Parathyroid adenoma (tissue), 2 donors: ENCODE measurements around the gene ADAM12.

Source experiments
- H2AFZ ChIP-seq: fragments of 300-600 bp; sonication (generic); one replicate; pipeline ENCODE4 v1.7.0; 2017; ENCODE audit warnings: antibody characterized with exemption, mild to moderate bottlenecking
- H3K27ac ChIP-seq: fragments of 300-600 bp; sonication (generic); one replicate; pipeline ENCODE4 v1.7.0; 2017
- H3K27me3 ChIP-seq: fragments of 300-600 bp; sonication (generic); one replicate; pipeline ENCODE4 v1.7.0; 2017; ENCODE audit warnings: low read length; ENCODE audit not compliant: control insufficient read depth, insufficient read depth
- H3K36me3 ChIP-seq: fragments of 300-600 bp; sonication (generic); one replicate; pipeline ENCODE4 v1.7.0; 2017; ENCODE audit warnings: low read length; ENCODE audit not compliant: control insufficient read depth, insufficient read depth
- H3K4me1 ChIP-seq: fragments of 300-600 bp; sonication (generic); one replicate; pipeline ENCODE4 v1.7.0; 2017; ENCODE audit warnings: control low read depth
- H3K4me2 ChIP-seq: fragments of 300-600 bp; sonication (generic); one replicate; pipeline ENCODE4 v1.7.0; 2017; ENCODE audit warnings: low read length
- H3K4me3 ChIP-seq: fragments of 300-600 bp; sonication (generic); one replicate; pipeline ENCODE4 v1.7.0; 2017; ENCODE audit warnings: low read depth, low read length
- H3K79me2 ChIP-seq: fragments of 300-600 bp; sonication (generic); one replicate; pipeline ENCODE4 v1.7.0; 2017; ENCODE audit warnings: control low read depth
- H3K9ac ChIP-seq: fragments of 300-600 bp; sonication (generic); one replicate; pipeline ENCODE4 v1.7.0; 2017; ENCODE audit warnings: mild to moderate bottlenecking
- H3K9me3 ChIP-seq: fragments of 300-600 bp; sonication (generic); one replicate; pipeline ENCODE4 v1.7.0; 2017; ENCODE audit warnings: low read length; ENCODE audit not compliant: control insufficient read depth
- CTCF ChIP-seq: fragments of 300-600 bp; sonication (generic); IDR thresholded peaks from one replicate; pipeline ENCODE4 v1.7.0; 2017; ENCODE audit warnings: antibody characterized with exemption, mild to moderate bottlenecking
- donor health status: primary hyperparathyroidism.

The ADAM12 gene

DNA sequence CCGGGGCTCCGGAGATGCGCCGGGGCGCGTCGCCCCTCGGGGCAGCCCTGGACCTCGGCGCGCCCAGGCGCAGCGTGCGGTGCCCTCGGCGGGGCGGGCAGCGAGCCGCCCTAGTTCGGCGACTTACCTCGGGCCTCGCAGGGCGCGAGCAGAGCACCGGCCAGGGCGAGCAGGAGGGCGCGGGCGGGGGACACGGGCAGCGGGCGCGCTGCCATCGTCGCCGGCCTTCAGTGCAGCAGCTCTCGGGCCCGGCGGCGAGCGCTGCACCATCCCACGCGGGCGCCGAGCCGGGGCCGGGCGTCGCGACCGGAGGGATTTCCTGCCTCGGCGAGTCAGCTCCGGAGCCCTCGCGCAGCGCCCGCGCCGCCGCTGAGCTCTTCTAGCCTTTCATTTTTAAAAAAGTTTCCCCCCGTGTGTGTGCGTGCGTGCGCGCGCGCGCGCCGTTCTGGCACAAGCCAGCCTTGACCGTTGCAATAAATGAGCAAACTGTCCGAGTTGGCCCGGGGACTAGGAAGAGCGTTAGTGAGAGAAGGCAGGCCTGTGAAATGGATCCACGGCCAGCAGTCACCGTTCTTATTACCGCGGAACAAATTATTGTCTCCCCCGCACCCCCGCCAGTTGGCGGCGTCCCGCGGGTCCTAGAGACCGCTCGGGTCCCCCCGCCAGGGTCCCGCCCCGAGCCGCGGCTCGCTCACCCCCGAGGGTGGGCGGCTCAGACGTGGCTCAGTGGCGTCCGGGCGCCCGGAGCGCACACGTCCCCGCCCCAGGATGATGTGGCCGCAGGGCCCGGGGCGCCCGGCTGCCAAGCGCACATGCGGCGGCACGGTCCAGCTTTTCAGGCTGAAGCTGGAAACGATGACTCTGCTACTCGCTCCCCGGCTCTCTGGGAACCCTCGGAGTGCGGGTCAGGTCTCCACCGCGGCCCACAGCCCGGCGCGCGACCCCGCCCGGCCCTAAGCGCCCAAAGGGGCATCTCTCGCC, at the start of gene ADAM12:
Gene ADAM12, minus strand, starts transcription at position 547 of the 981 bp plus-strand sequence. Its CDS starts 332 bp downstream, at position 215.
- no peak within 1 kb of the TSS for H3K9ac ChIP-seq
- H3K4me3 ChIP-seq, result peak within 1 kb of the TSS; percentile 26
- peak within 1 kb of the TSS; percentile 9 for H2AFZ ChIP-seq
- H3K4me2 ChIP-seq, result peak within 1 kb of the TSS; percentile 68
- no peaks in the 10 kb centered on the region for H3K79me2 ChIP-seq
- no peak within 1 kb of the TSS for H3K27ac ChIP-seq
- no peaks in the 10 kb centered on the region for H3K36me3 ChIP-seq
- TF ChIP-seq CTCF, result no peak
- H3K27me3 ChIP-seq, result no peaks in the 10 kb centered on the region
- no peaks in the 10 kb centered on the region for H3K4me1 ChIP-seq
- H3K9me3 ChIP-seq, result no peaks in the 10 kb centered on the region

- H3K36me3 ChIP-seq, result no peaks in the 10 kb centered on the region
- H3K4me3 ChIP-seq, result no peak overlapping the region
- no peak for TF ChIP-seq CTCF
- no peaks in the 10 kb centered on the region for H3K79me2 ChIP-seq
- H3K4me2 ChIP-seq, result no peak overlapping the region
- no peak overlapping the region for H3K27ac ChIP-seq
- no peak overlapping the region for H2AFZ ChIP-seq
- no peaks in the 10 kb centered on the region for H3K9me3 ChIP-seq
- no peaks in the 10 kb centered on the region for H3K27me3 ChIP-seq
- no peaks in the 10 kb centered on the region for H3K4me1 ChIP-seq
- no peak overlapping the region for H3K9ac ChIP-seq
These were observed 49.5 kb upstream of the ADAM12 start for GRCh38 chr10:126437635-126438406.

- no peaks in the 10 kb centered on the region for H3K27me3 ChIP-seq
- no peak for TF ChIP-seq CTCF
- no peaks in the 10 kb centered on the region for H3K79me2 ChIP-seq
- no peaks in the 10 kb centered on the region for H3K36me3 ChIP-seq
- H3K4me2 ChIP-seq, result no peak overlapping the region
- H2AFZ ChIP-seq, result no peak overlapping the region
- no peak overlapping the region for H3K4me3 ChIP-seq
- H3K4me1 ChIP-seq, result no peaks in the 10 kb centered on the region
- H3K27ac ChIP-seq, result no peak overlapping the region
- no peaks in the 10 kb centered on the region for H3K9me3 ChIP-seq
- H3K9ac ChIP-seq, result no peak overlapping the region
These were observed 46.0 kb upstream of the ADAM12 start for GRCh38 chr10:126434235-126434634.

- Histone ChIP-seq H3K9ac (no peak overlapping the region), H3K36me3 (no peaks in the 10 kb centered on the region), H3K4me1 (no peaks in the 10 kb centered on the region), H3K4me3 (no peak overlapping the region), H3K9me3 (no peaks in the 10 kb centered on the region), H3K27me3 (no peaks in the 10 kb centered on the region), H3K79me2 (no peaks in the 10 kb centered on the region), H3K27ac (no peak overlapping the region), H3K4me2 (no peak overlapping the region), H2AFZ (no peak overlapping the region)
- TF ChIP-seq CTCF, result no peak
These were observed 45.1 kb upstream of the ADAM12 start for GRCh38 chr10:126433351-126433750.
